Measurements from ENCODE around the gene ORC2.
"Not testable (repeated sequence)": the region's sequence is repeated elsewhere in the genome, so short reads cannot be mapped to it uniquely, and the experiment has no call there.

Gene ORC2

DNA sequence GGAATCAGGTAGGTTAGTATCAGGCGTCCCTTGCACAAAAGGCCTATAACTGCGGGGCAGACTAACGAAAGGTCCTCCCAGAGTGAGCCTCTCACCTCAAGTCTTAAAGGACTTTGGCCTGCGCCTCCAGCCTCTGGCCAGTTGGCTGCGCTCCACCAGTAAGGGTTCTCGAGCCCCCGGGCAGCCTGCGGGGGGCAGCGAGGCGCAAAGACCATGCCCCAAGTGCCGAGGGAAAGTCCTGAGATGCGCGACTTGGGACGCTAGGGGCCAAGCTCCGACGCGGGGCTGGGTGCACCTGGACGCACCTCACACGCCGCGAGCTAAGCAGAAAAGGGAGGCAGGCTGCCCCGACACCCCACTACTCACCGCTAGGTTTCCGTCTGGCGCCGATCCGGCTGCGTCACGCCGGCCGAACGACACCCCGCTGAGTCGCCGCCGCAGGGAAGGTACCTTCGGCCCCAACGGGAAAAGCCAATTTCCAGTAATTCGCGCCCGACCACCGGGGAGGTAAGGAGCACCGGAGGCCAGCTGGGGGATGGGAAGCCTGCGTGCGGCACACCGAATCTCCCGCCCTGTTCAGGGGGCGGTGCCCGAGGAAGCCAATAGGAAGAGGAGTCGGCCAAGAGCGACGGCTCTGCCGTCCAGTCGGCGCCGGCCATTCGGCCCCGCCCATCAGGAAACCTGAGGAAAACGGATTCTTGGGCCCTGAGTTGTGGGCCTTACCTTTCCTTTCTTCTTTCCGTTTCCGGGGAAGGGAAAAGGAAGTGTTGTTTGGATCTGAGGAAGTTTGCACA, at the start of gene ORC2:
ORC2 (minus strand) TSS at position 537 of the 794 bp plus-strand sequence. CDS start 5,537 bp downstream, outside the sequence.
- peak within 1 kb of the TSS in 20 of 21 experiments; percentile 68 to 93 (median 86) for H3K27ac ChIP-seq
- peak within 1 kb of the TSS; percentile 77 to 96 (median 91) for H3K4me3 ChIP-seq

DNA sequence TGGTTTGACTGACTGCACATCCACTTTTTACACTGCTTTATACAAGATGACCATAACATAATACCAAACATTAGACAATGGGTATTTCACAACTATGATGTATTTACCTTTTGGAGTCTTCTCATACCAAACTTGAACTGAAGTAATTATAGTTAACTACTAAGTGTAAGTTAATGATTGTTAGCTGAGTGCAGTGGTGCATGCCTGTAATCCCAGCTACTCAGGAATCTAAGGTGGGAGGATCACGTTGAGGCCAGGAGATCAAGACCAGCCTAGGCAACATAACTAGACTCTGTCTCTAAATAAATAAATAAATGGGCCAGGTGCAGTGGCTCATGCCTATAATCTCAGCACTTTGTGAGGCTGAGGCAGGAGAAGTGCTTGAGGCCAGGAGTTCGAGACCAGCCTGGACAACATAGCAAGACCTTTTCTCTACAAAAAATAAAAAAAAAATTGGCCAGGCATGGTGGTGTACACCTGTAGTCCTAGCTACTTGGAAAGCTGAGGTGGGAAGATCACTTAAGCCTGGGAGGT, 44.9 kb upstream of the ORC2 start:
- Histone ChIP-seq H3K27ac (no peak overlapping the region), H3K4me3 (no peak overlapping the region)

GRCh38 chr2:201007584-201007998, 44.1 kb upstream of the ORC2 start:
- no peak overlapping the region for H3K27ac ChIP-seq
- H3K4me3 ChIP-seq, result no peak overlapping the region

GRCh38 chr2:201006704-201007103, 43.2 kb upstream of the ORC2 start:
- Histone ChIP-seq H3K27ac (no peak overlapping the region), H3K4me3 (no peak overlapping the region)

GRCh38 chr2:201004370-201004769, 40.9 kb upstream of the ORC2 start:
- no peak overlapping the region for H3K4me3 ChIP-seq
- H3K27ac ChIP-seq, result no peak overlapping the region

GRCh38 chr2:200993097-200993496, 29.6 kb upstream of the ORC2 start:
- no peak overlapping the region for H3K4me3 ChIP-seq
- no peak overlapping the region for H3K27ac ChIP-seq

GRCh38 chr2:200987137-200987536, 23.7 kb upstream of the ORC2 start:
- no peak overlapping the region for H3K27ac ChIP-seq
- no peak overlapping the region for H3K4me3 ChIP-seq

DNA sequence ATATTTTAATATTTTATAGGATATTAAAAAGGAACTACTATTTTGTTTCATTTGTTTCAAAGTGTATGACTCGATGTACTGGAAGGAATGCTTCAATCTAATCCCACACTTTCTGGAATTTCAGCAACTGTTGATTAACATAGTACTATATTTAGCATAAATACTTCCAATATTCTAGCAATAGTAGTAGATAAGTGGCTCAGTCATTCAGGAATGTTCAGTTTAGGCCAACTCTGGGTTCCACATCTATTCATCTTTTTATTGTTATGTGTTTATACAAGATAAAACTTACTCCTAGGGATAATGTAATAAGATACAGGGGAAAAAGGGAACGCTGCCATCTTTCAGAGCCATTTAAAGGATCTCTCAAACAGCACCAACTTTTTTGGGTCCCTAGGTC, 22.3 kb upstream of the ORC2 start:
- H3K4me3 ChIP-seq, result no peak overlapping the region
- no peak overlapping the region for H3K27ac ChIP-seq

- no peak overlapping the region for H3K4me3 ChIP-seq
- no peak overlapping the region for H3K27ac ChIP-seq
Observed at GRCh38 chr2:200976710-200977109, 13.2 kb upstream of the ORC2 start.

- H3K4me3 ChIP-seq, result no peak overlapping the region
- no peak overlapping the region for H3K27ac ChIP-seq
Observed at GRCh38 chr2:200975672-200976071, 12.2 kb upstream of the ORC2 start.

GRCh38 chr2:200970057-200970456, 6.6 kb upstream of the ORC2 start:
- not testable (repeated sequence) for H3K4me3 ChIP-seq, H3K27ac ChIP-seq

DNA sequence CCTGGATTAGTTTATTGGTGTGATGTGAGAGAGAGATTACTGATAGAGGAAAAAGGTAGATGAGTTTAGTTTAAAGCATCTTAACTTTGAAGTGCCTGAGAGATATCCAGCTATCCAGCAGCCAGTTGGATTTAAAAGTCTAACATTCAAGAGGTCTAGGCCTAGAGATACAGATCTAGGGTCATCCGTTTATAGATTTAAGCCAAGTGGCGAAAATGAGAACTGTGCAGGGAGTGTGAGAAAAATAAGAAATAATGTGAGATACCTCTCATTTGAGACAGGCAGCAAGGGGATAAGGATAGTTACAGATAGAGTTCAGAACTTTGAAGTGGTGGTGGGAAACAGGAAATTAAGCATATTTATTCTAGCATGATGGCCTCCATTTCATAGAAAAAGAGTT, 5.3 kb upstream of the ORC2 start:
- Histone ChIP-seq H3K4me3 (no peak overlapping the region), H3K27ac (peak overlapping the region in 1 of 21 experiments; percentile 21)

- H3K27ac ChIP-seq, result peak overlapping the region in 6 of 21 experiments; percentile 11 to 57 (median 27)
Observed at GRCh38 chr2:200968162-200968561, 4.7 kb upstream of the ORC2 start.

DNA sequence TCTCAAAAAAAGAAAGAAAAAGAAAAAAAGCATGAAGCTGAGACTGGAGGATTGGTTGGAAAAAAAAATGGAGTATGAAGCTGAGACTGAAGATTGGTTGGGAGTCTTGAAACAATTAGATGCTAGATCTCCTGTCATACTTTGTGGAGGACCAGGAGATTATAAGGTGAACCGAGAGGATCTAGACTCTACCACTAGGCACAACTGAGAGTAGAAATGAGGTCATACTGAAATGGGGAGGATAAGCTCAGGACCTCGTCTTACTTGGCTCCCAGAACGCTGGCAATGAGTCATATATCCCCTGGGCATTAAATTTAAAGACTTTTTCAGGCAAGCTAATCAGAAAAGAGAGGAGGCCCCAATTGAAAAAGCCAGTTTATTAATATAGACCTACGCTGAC, 3.3 kb upstream of the ORC2 start:
- Histone ChIP-seq H3K4me3 (no peak overlapping the region), H3K27ac (peak overlapping the region in 1 of 21 experiments; percentile 42)

More at GRCh38 chr2:200968162-200968561, 4.7 kb upstream of the ORC2 start:
- no peak overlapping the region for H3K4me3 ChIP-seq

DNA sequence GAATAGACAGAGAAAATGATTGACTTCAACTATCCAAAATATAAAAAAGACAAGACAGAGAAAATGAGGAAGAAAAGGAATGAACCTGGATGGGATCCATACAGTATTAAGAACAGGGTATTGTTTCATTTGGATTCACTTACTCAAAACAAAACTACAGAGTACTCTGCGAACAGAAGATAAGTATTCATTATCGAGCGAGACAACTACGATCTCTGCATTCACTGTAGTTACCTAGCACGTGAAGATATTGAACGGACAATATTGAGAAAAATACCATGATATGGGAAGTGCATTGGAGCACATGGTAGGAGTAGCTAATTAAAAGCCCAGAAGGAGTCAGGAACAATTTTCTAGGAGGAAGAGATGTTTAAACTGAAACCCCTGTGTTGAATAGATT, 1.0 kb upstream of the ORC2 start:
- H3K4me3 ChIP-seq, result peak overlapping the region; percentile 77 to 96 (median 91)
- peak overlapping the region in 6 of 21 experiments; percentile 68 to 93 (median 86) for H3K27ac ChIP-seq

DNA sequence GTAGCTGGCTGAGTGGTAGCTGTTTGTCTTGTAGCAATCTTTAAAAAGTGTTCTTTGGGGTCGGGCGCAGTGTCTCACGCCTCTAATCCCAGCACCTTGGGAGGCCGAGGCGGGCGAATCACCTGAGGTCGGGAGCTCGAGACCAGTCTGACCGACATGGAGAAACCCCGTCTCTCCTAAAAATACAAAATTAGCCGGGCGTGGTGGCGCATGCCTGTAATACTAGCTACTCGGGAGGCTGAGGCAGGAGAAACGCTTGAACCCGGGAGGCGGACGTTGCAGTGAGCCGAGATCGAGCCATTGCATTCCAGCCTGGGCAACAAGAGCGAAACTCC, 425 bp upstream of the ORC2 start:
- Histone ChIP-seq H3K4me3 (peak overlapping the region; percentile 77 to 96 (median 91)), H3K27ac (peak overlapping the region in 20 of 21 experiments; percentile 68 to 93 (median 86))

DNA sequence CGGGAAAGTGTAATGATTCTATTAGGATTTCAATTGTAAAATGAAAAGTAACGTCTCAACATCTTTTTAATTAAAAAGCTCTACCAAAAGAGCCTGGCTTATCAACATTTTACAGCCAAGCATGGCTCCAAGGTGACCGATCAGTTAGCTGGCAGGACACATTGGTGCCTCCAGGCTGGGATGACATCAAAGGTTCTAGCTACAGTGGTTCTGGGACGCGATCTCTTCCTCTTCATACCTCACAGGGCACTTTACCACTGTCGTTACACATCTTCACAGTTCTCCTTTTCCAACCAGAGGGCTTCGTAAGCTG, 693 bp downstream of the ORC2 start:
- Histone ChIP-seq H3K27ac (peak overlapping the region in 20 of 21 experiments; percentile 68 to 93 (median 86)), H3K4me3 (peak overlapping the region; percentile 77 to 96 (median 91))

DNA sequence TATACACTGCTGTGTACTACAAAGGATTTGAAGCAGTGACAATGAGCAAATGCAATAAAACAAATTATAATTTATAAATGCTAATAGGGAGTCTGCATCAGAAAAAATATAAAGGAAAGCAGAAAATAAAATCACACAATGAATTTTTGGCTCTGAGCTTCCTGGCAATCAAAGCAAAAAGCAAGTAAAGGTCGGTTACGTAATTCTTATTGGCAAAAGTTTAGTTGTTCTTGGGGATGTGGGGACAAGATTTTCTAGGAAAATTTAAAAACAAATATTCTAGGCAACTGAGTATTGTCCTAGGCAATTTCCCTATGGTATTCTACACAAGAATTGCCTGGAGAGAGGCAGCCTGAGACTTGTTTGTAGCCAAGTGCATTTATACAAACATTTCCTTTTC, 1.8 kb downstream of the ORC2 start:
- Histone ChIP-seq H3K27ac (no peak overlapping the region), H3K4me3 (no peak overlapping the region)

DNA sequence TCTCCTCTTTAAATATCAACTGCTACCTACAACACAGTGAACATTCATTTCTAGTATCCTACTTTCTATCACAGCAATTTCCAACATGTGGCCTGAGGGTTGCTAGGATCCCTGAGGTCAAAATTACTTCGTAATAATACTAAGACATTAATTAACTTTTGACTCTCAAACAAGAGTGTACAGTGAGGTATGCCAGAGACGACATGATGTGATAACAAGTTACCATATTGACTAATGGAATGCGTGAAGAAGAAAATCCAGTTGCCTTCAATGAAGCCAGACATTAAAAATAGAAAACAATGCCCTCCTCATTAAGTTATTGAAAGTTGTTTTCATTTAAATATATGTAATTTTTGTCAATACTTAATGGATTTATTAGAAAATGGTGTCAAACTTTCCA, 13.1 kb downstream of the ORC2 start:
- H3K27ac ChIP-seq, result no peak overlapping the region
- H3K4me3 ChIP-seq, result no peak overlapping the region

DNA sequence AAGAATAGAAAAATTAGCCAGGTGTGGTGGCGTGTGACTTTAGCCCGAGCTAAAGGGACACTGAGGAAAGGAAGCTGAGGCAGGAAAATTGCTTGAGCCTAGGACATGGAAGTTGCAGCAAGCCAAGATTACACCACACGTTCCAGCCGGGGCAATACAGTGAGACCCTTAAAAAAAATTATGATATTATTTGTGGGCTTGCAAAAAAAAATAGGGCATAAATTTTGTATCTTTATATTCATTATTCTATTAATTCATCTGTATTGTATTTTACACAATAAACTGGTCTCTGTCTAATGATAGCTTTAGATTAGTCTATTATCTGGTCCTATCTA, 18.1 kb downstream of the ORC2 start:
- Histone ChIP-seq H3K4me3 (no peak overlapping the region), H3K27ac (no peak overlapping the region)

DNA sequence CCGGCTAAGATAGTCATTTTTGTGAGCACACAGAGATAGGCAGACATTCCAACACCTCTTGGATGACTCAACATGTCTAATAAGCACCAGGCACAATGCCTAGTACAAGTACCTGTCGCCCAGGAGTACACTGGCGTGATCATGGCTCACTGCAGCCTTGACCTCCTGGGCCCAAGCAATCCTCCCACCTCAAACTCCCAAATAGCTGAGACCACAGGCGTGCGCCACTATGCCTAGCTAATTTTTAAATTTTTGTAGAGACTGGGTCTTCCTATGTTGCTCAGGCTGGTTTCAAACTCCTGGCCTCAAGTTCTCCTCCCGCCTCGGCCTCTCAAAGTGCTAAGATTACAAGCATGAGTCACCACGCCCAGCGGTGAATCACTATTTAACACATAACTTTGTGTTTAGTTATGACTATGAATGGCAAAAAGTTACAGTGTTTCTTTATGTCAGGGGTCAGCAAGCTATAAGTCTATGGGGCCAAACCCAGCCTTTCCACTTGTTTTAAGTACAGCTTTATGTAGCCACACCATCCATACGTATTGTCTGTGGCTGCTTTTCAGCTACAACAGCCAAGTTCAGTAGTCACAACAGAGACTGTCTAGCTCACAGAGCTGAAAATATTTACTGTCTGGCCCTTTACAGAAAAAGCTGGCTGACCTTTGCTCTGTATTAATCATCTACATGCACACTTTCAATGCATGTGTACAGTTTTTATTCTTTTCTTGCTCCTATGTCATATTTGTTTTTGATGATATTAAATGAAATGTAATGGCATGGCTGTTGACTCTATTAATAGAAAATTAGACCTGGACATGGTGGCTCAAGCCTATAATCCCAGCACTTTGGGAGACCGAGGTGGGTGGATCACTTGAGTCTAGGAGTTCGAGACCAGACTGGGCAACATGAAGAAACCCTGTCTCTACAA, 18.7 kb downstream of the ORC2 start:
- no peak overlapping the region for H3K4me3 ChIP-seq
- H3K27ac ChIP-seq, result no peak overlapping the region

Measured in skin epidermis (tissue), 12 donors.